Lower lobe of right lung (tissue), 2 donors: ENCODE data around the gene TDRD7. TPM values are rescaled to one million over a fixed set of nuclear protein-coding genes. Genes with fewer than 3 reads are reported as not detected.

ENCODE experiments used
- ATAC-seq, 2 donors: fragments of 200-7000 bp; cut with Tn5 transposase; one replicate each; pipeline ENCODE4 v1.9.1; 2020 to 2022; ENCODE audit warnings: mild to moderate bottlenecking in 2 of 2, moderate library complexity in 2 of 2
- DNase-seq: peaks from one replicate; pipeline ENCODE4 v3.0.0-alpha.2; 2020
- H3K27ac ChIP-seq: fragments of 200-600 bp; one replicate; pipeline ENCODE4 v1.8.0; 2022
- H3K27me3 ChIP-seq: fragments of 200-600 bp; one replicate; pipeline ENCODE4 v1.8.0; 2022; ENCODE audit warnings: low read depth
- H3K36me3 ChIP-seq: fragments of 200-600 bp; one replicate; pipeline ENCODE4 v1.8.0; 2022; ENCODE audit warnings: mild to moderate bottlenecking
- H3K4me1 ChIP-seq: fragments of 200-600 bp; one replicate; pipeline ENCODE4 v1.8.0; 2022
- H3K4me3 ChIP-seq: fragments of 200-600 bp; one replicate; pipeline ENCODE4 v1.8.0; 2022; ENCODE audit warnings: mild to moderate bottlenecking
- H3K9me3 ChIP-seq: fragments of 200-600 bp; one replicate; pipeline ENCODE4 v1.8.0; 2022
- intact Hi-C: fragments of 100-400 bp; cut with DNase I; formaldehyde crosslinking; loops from one replicate; pipeline ENCODE4 v1.11.0; 2022
- total RNA-seq: library from RNA; stranded (reverse); fragmentation: NEBNext Ultra II Directional; extraction: Animal tissue kit (Norgen Biotek cat#: 25700); gene quantifications from one replicate; pipeline ENCODE4 v1.2.1, GENCODE V29; 2021
- TF ChIP-seq, protein P1 (sequence below): fragments of 200-600 bp; IDR thresholded peaks from one replicate; pipeline ENCODE4 v1.8.0; 2022; ENCODE audit warnings: antibody characterized with exemption, mild to moderate bottlenecking
- donor health status: DM: no; HTN: yes; CAD: no; lungs with severe emphysema.

Gene TDRD7
- total RNA-seq, 1 donor from 2014 or later: 22.2 TPM

DNA sequence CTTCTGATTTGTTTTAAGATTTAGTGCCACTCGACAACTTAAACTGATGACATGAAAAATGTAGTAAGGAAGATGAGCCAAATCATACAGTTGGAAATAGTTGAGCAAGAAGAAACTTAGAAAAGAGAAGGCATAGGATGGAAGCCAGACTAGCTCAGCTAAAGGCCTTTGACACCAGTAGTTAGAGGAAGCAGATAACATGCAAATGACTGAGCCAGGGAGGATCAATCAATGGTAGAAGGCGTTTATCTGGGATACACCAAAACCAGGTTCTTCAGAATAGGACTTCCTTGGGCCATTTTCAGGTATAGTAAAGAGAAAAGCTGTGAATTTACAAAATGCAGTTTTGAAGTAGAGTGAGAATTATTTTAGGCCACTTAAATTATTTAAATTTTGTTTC, 3.2 kb downstream of the TDRD7 start:
- Histone ChIP-seq H3K27ac (no peak overlapping the region), H3K9me3 (no peaks in the 10 kb centered on the region), H3K4me3 (no peak overlapping the region), H3K4me1 (peaks cover 30% of the 10 kb centered on the region), H3K36me3 (no peaks in the 10 kb centered on the region), H3K27me3 (no peaks in the 10 kb centered on the region)
- intact Hi-C loops: no loop called here
- ATAC-seq (no peak), DNase-seq (no peak)
- TF ChIP-seq, protein P1, sequence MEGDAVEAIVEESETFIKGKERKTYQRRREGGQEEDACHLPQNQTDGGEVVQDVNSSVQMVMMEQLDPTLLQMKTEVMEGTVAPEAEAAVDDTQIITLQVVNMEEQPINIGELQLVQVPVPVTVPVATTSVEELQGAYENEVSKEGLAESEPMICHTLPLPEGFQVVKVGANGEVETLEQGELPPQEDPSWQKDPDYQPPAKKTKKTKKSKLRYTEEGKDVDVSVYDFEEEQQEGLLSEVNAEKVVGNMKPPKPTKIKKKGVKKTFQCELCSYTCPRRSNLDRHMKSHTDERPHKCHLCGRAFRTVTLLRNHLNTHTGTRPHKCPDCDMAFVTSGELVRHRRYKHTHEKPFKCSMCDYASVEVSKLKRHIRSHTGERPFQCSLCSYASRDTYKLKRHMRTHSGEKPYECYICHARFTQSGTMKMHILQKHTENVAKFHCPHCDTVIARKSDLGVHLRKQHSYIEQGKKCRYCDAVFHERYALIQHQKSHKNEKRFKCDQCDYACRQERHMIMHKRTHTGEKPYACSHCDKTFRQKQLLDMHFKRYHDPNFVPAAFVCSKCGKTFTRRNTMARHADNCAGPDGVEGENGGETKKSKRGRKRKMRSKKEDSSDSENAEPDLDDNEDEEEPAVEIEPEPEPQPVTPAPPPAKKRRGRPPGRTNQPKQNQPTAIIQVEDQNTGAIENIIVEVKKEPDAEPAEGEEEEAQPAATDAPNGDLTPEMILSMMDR: no peak

DNA sequence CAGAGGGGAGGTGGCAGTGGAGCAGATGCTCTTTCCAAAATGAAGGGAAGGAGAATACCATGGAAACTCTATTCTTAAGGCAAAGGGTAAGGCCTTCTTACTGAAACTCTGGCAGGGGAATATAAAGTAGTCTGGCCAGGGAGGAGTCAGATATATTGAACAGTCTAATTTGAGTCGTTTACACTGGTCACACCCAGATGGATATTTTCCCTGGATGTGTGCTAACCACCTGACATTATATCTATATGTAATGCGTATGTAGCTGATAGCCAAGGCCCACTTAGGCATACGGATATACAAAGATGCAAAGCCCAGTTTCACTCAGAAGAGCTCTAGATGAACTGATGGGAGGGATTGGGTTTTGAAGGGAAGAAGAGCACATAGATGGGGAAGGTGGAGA, 7.0 kb downstream of the TDRD7 start:
- peaks cover 11% of the 10 kb centered on the region for H3K4me1 ChIP-seq
- no peaks in the 10 kb centered on the region for H3K9me3 ChIP-seq
- TF ChIP-seq, protein P1: no peak
- ATAC-seq (no peak), DNase-seq (no peak)
- H3K36me3 ChIP-seq: no peaks in the 10 kb centered on the region
- no peak overlapping the region for H3K27ac ChIP-seq
- H3K4me3 ChIP-seq: no peak overlapping the region
- H3K27me3 ChIP-seq: no peaks in the 10 kb centered on the region
- intact Hi-C loops: no loop called here

DNA sequence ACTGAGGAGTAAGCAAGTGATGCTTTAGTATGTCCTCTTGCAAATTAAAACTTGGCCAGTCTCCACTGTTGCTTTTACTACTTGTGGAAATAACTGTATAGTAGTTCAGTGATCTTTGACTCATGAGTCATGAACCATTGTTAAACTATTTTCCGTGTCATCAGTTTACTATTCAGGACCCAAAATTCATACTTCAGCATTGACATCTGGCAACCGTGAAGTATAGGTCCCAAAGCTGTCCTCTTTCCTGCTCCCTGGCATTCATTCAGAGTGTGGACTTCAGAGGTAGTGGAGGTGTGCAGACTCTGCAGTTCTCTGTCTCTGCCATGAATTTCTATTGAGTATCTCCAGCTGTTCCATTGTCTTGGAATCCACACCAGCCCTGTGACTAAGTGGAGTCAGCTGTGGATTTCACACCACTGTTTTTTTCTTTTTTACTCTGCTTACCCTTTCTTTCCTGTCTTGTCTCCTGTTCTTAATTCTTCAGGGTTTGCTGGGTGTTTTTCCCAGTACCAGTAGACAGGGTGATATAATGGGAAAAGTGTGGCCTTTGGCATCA, 7.5 kb downstream of the TDRD7 start:
- ATAC-seq (no peak), DNase-seq (no peak)
- H3K4me3 ChIP-seq: no peak overlapping the region
- H3K27ac ChIP-seq: no peak overlapping the region
- no peaks in the 10 kb centered on the region for H3K9me3 ChIP-seq
- H3K27me3 ChIP-seq: no peaks in the 10 kb centered on the region
- no peaks in the 10 kb centered on the region for H3K36me3 ChIP-seq
- intact Hi-C loops: no loop called here
- peaks cover 7% of the 10 kb centered on the region for H3K4me1 ChIP-seq
- TF ChIP-seq, protein P1: no peak

DNA sequence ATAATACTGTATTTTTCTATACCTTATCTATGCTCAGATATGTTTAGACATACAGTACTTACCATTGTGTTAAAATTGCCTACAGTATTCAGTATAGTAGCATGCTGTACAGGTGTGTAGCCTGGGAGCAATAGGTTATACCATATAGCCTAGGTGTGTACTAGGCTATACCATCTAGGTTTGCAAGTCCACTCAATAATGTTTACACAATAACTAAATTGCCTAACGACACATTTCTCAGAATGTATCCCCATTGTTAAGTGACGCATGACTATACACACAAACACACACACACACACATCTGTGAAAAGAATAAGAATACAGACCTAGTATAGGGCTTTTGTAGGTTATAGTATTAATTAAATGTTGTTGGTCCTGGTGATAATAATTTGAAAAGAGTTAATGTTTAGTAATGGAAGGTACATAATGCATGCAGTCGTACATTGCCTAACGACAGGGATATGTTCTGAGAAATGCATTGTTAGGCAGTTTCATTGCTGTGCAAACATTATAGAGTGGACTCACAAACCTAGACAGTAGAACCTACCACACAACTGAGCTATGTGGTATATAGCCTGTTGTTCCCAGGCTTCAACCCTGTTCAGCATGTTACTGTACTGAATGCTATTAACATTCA, 13.6 kb downstream of the TDRD7 start:
- H3K4me3 ChIP-seq: no peak overlapping the region
- H3K36me3 ChIP-seq: peaks cover 21% of the 10 kb centered on the region
- DNase-seq (no peak), ATAC-seq (no peak)
- H3K9me3 ChIP-seq: no peaks in the 10 kb centered on the region
- TF ChIP-seq, protein P1: no peak
- intact Hi-C loops: no loop called here
- no peak overlapping the region for H3K27ac ChIP-seq
- no peaks in the 10 kb centered on the region for H3K27me3 ChIP-seq
- no peaks in the 10 kb centered on the region for H3K4me1 ChIP-seq

DNA sequence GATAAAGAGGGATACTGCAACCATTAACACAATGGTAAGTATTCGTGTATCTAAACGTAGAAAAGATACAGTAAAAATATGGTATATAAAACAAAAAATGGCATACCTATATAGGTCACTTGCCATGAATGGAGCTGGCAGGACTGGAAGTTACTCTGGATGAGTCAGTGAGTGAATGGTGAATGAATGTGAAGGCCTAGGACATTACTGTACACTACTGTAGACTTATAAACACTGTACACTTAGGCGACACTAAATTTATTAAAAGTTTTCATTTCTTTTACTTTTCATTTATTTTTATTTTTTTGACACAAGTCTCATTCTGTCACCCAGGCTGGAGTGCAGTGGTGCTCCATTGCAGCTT, 14.1 kb downstream of the TDRD7 start:
- TF ChIP-seq, protein P1: no peak
- Histone ChIP-seq H3K4me1 (no peaks in the 10 kb centered on the region), H3K27me3 (no peaks in the 10 kb centered on the region), H3K9me3 (no peaks in the 10 kb centered on the region), H3K36me3 (peaks cover 26% of the 10 kb centered on the region), H3K4me3 (no peak overlapping the region), H3K27ac (no peak overlapping the region)
- intact Hi-C loops: no loop called here
- ATAC-seq: no peak
- DNase-seq: no peak
